HG03558 (cell line): ENCODE measurements around the gene DVL1.
"Not testable (repeated sequence)": the region's sequence is repeated elsewhere in the genome, so short reads cannot be mapped to it uniquely, and the experiment has no call there.

Experiments used
- ATAC-seq: cut with Tn5 transposase; IDR thresholded peaks from one replicate; pipeline ENCODE4 v1.9.1; 2021; ENCODE audit warnings: moderate number of reproducible peaks; ENCODE audit not compliant: unreplicated experiment; ENCODE audit errors: extremely low read depth

DVL1 gene

DNA sequence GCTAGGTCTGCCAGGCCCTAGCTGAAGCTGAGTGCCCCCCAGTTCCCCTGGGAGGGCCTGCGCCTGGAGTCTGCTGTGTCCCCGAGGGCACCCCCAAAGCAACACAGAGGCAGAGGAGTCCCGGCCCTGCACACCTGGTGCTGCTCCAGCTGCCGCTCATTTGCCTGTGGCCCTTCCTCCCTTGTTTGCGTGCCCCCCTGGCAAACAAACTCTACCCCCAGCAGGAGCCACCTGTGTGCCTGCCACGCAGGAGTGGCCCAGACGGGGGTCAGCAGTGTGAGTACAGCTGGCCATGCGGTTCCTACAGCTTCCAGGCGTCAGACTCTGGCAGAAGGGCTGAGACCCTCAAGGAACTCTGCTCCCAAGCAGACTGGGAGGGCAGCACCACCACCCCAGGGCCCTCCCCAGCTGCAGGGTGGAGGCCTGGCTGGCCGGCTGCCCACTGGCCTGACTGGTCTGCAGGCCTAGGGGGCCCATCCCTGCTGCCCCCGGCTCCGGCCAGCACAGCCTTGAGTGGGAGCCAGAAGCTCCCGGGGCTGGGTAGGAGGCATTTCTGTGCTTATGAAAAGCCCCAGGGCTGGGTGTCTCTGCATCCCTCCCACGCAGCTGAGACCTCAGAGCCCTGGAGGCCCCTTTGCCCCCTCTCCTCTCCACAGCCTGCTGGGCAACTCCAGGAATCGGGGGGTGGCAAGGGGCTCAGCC, 18.7 kb downstream of the DVL1 start:
- no peak for ATAC-seq

GRCh38 chr1:1329304-1330210, 19.7 kb downstream of the DVL1 start:
- no peak for ATAC-seq

DNA sequence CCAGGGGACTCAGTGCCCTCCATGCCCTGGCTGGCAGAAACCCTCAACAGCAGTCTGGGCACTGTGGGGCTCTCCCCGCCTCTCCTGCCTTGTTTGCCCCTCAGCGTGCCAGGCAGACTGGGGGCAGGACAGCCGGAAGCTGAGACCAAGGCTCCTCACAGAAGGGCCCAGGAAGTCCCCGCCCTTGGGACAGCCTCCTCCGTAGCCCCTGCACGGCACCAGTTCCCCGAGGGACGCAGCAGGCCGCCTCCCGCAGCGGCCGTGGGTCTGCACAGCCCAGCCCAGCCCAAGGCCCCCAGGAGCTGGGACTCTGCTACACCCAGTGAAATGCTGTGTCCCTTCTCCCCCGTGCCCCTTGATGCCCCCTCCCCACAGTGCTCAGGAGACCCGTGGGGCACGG, 21.0 kb downstream of the DVL1 start:
- ATAC-seq: no peak

DNA sequence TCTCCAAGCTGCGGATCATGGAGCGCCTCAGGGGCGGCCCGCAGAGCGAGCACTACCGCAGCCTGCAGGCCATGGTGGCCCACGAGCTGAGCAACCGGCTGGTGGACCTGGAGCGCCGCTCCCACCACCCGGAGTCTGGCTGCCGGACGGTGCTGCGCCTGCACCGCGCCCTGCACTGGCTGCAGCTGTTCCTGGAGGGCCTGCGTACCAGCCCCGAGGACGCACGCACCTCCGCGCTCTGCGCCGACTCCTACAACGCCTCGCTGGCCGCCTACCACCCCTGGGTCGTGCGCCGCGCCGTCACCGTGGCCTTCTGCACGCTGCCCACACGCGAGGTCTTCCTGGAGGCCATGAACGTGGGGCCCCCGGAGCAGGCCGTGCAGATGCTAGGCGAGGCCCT, 21.9 kb downstream of the DVL1 start:
- no peak for ATAC-seq

DNA sequence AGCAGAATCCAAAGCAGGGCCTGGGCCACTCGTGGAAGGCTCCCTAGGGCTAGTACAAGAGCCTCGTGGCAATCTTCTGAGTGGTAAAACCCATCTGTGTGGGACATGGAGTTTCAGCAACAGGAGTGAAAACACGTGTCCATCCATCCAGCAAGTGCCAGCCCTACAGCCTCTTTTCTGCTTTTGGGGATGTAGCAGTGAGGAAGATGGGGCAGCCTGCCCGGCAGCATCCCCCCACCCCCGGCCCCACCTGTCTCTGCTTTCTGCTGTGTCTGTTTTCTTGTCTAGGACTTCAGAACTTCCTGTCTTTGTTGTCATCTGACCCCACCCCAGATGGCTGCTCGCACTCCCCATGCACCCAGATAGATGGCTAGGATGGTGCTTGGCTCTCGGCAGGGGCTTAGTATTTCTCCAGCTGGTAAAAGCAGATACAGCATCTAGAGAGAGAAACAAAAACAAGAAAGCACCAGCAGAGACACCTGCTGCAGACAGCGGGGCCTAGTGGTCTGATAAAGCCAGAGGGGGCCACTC, 23.1 kb downstream of the DVL1 start:
- ATAC-seq: no peak

- ATAC-seq: no peak
Observed at GRCh38 chr1:1325288-1326074, 23.7 kb downstream of the DVL1 start.

GRCh38 chr1:1324524-1325287, 24.5 kb downstream of the DVL1 start, which contains the start of the genes CPTP and INTS11:
CPTP (plus strand) TSS chr1:1324802; CDS start chr1:1326911, 2,109 bp downstream.
INTS11 (minus strand) TSS chr1:1324660; CDS start chr1:1324608, 52 bp downstream.
- peak; percentile 40 for ATAC-seq

DNA sequence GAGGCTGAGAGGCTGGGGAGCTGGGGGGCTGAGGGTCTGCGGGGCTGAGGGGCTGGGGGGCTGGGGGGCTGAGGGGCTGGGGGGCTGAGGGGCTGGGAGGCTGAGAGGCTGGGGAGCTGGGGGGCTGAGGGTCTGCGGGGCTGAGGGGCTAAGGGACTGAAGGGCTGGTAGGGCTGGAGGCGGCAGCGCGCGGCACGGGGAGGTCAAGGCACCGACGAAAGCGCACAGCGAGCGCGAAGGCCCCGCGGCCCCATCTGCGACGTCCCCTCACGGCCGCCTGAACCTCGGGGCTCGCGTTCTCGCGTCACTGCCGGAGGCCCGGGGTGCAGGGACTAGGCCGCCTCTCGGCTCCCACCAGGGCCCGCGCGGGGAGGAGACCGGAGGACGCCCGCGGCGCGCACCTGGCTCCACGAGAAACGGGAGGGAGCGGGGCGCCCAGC, 25.1 kb downstream of the DVL1 start:
- no peak for ATAC-seq

- ATAC-seq: no peak
Observed at GRCh38 chr1:1322952-1323351, 26.3 kb downstream of the DVL1 start.

DNA sequence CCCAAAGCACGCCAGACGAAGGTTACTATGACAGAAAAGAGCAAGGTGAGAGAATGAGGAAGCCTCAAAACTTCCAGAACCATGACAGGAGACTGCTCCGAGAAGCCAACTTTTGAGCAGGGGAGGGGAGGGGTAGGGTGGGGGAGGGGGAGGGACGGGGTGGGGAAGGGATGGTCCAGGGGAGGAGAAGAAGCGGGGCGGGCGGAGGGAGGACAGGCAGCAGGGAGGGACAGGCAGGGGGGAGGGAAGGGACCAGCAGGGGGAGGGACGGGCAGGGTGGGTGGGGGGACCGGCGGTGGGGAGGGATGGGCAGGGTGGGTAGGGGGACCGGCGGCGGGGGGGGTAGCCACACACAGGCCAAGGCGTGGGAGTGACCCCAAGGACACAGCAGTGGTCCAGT, 26.8 kb downstream of the DVL1 start:
- no peak for ATAC-seq

DNA sequence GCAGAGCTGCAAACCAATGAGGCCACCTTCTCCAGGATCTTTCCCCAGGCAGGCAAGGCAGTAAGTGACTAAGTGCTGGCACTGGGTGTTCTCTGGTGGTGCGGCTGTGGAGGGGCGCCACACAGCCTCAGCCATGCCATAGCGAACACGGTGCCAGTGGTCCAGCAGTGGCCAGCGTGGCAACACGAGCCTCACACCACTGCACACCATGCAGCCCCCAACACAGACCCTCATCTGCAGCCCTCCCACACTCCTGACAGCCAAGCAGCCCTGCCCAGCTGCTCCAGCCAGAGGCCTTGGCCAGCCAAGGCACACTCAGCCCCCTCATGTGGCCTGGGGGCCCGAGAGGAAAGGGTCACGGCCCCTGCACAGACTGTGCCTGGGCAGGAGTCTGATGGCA, 27.7 kb downstream of the DVL1 start:
- ATAC-seq: no peak

DNA sequence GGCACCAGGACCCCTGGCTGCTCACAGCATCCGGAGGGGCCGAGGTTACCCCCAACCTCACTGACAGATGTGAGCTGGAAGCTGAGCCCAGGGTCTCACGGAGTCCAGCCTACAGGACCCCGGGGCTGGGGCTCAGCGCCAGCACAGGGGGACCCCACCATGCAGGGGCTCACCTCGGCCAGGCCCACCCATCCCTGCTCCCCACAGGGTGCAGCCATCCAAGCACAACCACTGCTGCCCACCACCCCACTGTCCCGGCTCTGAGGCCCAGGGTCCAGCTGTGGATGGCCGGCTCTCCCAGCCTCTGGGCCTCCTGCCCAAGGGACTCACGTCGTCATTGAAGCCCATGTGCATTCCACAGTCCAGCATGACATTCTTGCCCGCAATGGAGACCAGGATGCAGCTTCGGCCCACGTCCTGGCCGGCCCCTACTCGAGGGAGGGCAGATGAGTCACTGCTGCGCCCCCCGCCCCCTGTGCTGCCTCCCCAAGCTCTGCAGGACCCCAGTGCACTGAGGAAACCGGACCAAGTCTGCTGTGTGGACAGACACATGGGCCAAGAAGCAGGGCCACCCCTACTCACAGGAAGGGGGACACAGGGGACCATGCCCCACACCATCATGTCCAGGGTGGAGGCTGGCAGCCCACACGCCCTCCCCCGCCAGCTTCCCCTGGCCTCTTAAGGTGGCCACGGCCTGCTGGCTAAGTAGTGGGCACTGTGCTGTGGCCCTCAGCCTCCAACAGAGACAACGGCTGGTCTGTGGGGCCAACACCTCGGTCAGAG, 28.4 kb downstream of the DVL1 start:
- ATAC-seq: no peak

DNA sequence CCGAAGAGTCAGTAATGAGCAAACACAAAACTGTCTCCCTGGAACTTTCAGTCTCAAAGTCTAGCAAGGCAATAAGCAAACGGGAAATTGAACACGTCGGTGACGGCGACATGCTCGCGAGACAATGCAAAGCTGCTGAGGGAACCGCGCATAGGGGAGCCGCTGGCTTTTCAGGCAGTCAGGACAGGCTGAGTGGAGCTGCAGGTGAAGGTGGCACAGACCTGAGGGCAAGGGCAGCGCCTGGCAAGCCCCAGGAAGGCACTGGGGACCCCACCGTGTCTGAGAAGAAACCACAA, 29.6 kb downstream of the DVL1 start:
- no peak for ATAC-seq

DNA sequence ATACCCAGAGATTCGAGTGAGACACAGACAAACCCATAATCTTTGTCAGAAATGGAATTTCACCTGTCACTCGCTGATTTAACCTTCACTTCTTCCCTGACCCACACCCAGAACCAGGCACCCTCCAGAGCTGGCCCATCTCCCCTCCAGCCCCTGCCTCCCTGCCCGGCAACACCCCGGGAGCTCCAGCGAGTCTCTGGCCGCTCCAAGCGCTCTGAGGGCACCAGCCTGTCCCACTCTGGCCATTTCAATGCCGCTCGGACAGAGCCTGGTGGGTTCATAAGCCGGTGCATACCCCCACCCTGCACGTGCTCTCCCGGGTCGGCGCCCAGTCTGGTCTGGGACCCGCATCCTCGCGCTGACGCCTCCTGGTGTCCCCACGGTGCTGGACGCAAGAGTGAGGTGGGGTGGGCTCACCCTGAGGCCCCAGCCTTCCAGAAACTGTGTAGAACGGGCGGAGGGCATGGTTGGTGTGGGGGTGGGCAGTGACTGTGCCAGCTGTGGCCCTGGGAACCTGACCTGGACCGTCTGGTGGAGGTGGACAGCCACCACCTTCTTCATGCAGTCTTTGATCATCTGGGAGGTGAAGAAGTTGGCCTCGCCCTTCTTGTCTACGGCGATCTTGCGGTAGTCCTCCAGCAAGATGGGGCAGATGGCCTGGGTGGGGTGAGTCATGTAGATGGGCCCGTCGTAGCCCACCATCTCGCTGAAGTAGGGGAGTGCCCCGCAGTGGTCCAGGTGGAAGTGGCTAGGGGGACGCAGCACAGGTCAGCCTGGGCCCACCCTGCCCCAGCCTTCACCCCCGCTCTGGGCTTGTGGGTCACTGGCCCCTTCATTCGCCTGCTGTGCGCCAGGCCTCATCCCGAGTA, 30.2 kb downstream of the DVL1 start:
- ATAC-seq: no peak

DNA sequence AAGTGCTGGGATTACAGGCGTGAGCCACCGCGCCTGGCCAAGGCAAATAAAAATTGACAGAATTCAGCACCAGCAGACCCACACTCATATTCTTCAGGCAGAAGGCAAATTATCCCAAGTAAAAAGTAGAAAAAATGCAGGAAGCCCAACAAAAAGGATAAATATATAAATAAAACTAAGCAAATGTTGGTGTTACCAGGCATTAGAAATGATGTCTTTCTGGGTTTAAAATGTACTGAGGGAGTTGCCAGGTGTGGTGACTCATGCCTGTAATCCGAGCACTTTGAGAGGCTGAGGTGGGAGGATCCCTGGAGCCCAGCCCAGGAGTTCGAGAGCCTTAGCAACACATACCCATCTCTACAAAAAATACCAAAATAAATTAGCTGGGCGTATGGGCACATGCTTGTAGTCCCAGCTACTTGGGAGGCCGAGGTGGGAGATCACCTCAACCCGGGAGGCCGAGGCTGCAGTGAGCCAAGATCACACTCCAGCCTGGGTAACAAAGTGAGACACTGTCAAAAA, 31.0 kb downstream of the DVL1 start:
- no peak for ATAC-seq

DNA sequence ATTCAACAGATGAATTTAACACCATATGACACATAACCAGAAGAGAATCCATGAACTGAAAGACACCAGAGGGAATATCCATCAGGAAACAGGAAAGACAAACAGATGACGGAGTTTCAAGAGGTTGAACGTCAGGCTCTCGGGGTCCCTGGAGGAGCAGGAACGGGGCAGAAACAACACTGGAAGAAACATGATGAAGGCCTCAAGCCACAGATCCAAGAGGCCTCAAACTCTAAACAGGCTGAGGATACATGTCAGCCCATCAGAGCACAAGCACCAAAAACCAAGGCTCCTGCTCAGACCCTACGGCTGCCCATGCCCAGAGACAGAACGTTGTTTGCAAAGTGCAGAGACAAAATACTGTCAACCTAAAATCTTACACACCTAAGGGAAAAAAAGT, 31.8 kb downstream of the DVL1 start:
- no peak for ATAC-seq

DNA sequence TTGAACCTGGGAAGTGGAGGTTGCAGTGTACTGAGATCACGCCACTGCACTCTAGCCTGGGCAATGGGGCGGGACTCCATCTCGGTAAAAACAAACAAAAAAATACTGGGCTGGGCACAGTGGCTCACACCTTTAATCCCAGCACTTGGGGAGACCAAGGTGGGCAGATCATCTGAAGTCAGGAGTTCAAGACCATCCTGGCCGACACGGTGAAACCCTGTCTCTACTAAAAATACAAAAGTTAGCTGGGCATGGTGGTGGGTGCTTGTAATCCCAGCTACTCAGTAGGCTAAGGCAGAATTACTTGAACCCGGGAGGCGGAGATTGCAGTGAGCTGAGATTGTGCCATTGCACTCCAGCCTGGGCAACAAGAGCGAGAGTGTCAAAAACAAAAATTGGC, 33.0 kb downstream of the DVL1 start:
- not testable (repeated sequence) for ATAC-seq

- no peak for ATAC-seq
Observed at GRCh38 chr1:1315435-1315954, 33.7 kb downstream of the DVL1 start.
